ENCODE results near the gene GPR153. TPM values are rescaled to one million over a fixed set of nuclear protein-coding genes. Genes with fewer than 3 reads are reported as not detected.
"Not testable (repeated sequence)": the region's sequence is repeated elsewhere in the genome, so short reads cannot be mapped to it uniquely, and the experiment has no call there.

Gene GPR153
- total RNA-seq, 2 donors from 2014 or later, result 3.2 to 7.6 TPM

GRCh38 chr1:6223617-6224016, 37.3 kb downstream of the GPR153 start:
- Histone ChIP-seq H3K4me1 (replicated peaks) (no peaks in the 10 kb centered on the region), H3K9me3 (no peaks in the 10 kb centered on the region), H3K4me3 (no peak overlapping the region), H3K27me3 (replicated peaks; ENCODE audit: insufficient read depth) (no peaks in the 10 kb centered on the region), H3K36me3 (peaks cover 0 to 16% of the 10 kb centered on the region in 2 donors), H3K27ac (no peak overlapping the region)
- intact Hi-C loops (cut with DNase I), result no loop called here
- TF ChIP-seq POLR2A (IDR thresholded peaks at IDR 0.05) (no peak), POLR2AphosphoS5 (IDR thresholded peaks at IDR 0.05) (no peak), CTCF (IDR thresholded peaks at IDR 0.05) (no peak)
- 93% methylated on average over 13 of the region's 13 CpGs for WGBS
- no peak for DNase-seq (ENCODE audit: low spot score)

- no peak for DNase-seq (ENCODE audit: low spot score)
- 66% methylated on average over 6 of the region's 6 CpGs for WGBS
- no peaks in the 10 kb centered on the region for H3K9me3 ChIP-seq
- no peak overlapping the region for H3K27ac ChIP-seq
- H3K27me3 ChIP-seq (replicated peaks; ENCODE audit: insufficient read depth), result no peaks in the 10 kb centered on the region
- TF ChIP-seq POLR2AphosphoS5 (IDR thresholded peaks at IDR 0.05) (no peak), CTCF (IDR thresholded peaks at IDR 0.05) (no peak), POLR2A (IDR thresholded peaks at IDR 0.05) (no peak)
- peaks cover 0 to 16% of the 10 kb centered on the region in 2 donors for H3K36me3 ChIP-seq
- no peak overlapping the region for H3K4me3 ChIP-seq
- intact Hi-C loops (cut with DNase I), result no loop called here
- no peaks in the 10 kb centered on the region for H3K4me1 ChIP-seq (replicated peaks)
Measured at GRCh38 chr1:6222636-6223035, 38.3 kb downstream of the GPR153 start.

GRCh38 chr1:6221210-6221784, 39.6 kb downstream of the GPR153 start:
- Histone ChIP-seq H3K9me3 (no peaks in the 10 kb centered on the region), H3K27ac (no peak overlapping the region), H3K27me3 (replicated peaks; ENCODE audit: insufficient read depth) (no peaks in the 10 kb centered on the region), H3K4me3 (no peak overlapping the region), H3K4me1 (replicated peaks) (no peaks in the 10 kb centered on the region), H3K36me3 (peaks cover 0 to 16% of the 10 kb centered on the region in 2 donors)
- DNase-seq (ENCODE audit: low spot score), result no peak
- TF ChIP-seq POLR2AphosphoS5 (IDR thresholded peaks at IDR 0.05), result no peak
- no peak for TF ChIP-seq POLR2A (IDR thresholded peaks at IDR 0.05)
- no peak for TF ChIP-seq CTCF (IDR thresholded peaks at IDR 0.05)
- WGBS, result 92% methylated on average over 12 of the region's 12 CpGs
- intact Hi-C loops (cut with DNase I), result no loop called here

- intact Hi-C loops (cut with DNase I), result no loop called here
- Histone ChIP-seq H3K4me1 (replicated peaks) (no peaks in the 10 kb centered on the region), H3K36me3 (peaks cover 0 to 10% of the 10 kb centered on the region in 2 donors), H3K27me3 (replicated peaks; ENCODE audit: insufficient read depth) (no peaks in the 10 kb centered on the region), H3K9me3 (no peaks in the 10 kb centered on the region), H3K27ac (no peak overlapping the region), H3K4me3 (no peak overlapping the region)
- no peak for DNase-seq (ENCODE audit: low spot score)
- WGBS, result 74% methylated on average over 8 of the region's 8 CpGs
- TF ChIP-seq CTCF (IDR thresholded peaks at IDR 0.05) (no peak), POLR2AphosphoS5 (IDR thresholded peaks at IDR 0.05) (peak; percentile 31), POLR2A (IDR thresholded peaks at IDR 0.05) (peak; percentile 10)
Measured at GRCh38 chr1:6220236-6220635, 40.7 kb downstream of the GPR153 start.

- intact Hi-C loops (cut with DNase I), result not testable (repeated sequence)
Measured at GRCh38 chr1:6219641-6220040, 41.3 kb downstream of the GPR153 start.

More at GRCh38 chr1:6219641-6220040, 41.3 kb downstream of the GPR153 start:
- H3K4me1 ChIP-seq (replicated peaks); H3K4me3 ChIP-seq; H3K27ac ChIP-seq; DNase-seq (ENCODE audit: low spot score); H3K9me3 ChIP-seq; H3K36me3 ChIP-seq; H3K27me3 ChIP-seq (replicated peaks; ENCODE audit: insufficient read depth): not testable (repeated sequence)
- 86% methylated on average over 11 of the region's 11 CpGs for WGBS
